Activated effector memory CD4-positive, alpha-beta T cell treated with Interleukin-2 at 50 U/mL for 16 hours (primary cell): ENCODE measurements around the gene TPTE2.
"Not testable (repeated sequence)": the region's sequence is repeated elsewhere in the genome, so short reads cannot be mapped to it uniquely, and the experiment has no call there.

Source experiments
- DNase-seq: peaks from one replicate; pipeline ENCODE4 v3.0.0-alpha.2; 2020

Gene TPTE2

DNA sequence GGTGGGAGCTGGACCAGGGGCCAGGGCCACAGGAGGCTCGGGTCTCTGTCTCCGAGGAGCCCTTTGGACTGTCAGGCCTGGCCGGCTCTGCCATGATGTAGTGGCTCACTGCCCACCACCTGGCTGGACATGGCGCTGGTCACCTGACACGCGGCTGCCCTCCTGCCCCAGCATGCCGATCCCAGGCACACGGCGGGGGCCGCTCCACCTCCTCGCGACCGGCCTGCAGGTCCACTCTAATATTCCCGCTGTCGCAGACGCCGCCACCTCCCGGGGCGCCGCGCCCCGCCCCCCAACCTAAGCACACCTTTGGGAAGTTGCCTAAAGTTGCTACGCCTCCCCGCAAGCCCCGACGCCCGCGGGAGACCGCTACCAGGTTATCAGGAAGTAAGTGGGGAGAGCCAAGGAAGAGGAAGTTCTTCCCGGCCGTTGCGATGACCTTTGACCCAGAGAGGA lies at the start of gene TPTE2:
Gene TPTE2, minus strand, starts transcription at position 406 of the 456 bp plus-strand sequence. CDS start 58,298 bp downstream, outside the sequence.
- not testable (repeated sequence) for DNase-seq

DNA sequence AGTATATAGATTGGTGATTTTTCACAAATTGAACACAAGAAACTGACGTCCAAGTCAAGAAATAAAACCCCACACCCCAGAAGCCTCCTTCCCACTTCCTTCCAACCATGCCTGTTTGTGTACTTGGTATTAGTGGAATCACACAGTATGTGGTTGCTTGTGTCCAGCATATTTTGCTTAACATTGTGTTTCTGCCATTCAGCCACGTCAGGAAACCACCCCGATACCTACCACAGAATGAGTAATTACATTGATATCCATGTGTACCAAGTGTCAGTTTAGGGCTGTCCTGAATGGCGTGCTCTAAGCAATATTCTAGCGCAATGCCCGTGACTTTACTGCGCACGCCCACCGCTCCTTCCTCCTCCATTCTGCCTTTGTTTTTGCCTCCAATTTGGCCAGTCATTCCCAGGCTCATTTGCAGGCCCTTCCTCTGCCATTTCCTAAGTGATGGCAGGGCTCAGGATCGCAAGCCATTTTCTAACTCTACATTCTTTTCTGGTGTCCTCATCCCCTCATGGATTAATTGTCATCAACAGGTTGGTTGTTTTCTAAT lies 46.3 kb upstream of the TPTE2 start:
- no peak for DNase-seq

- DNase-seq, result no peak
Observed at GRCh38 chr13:19606737-19607136, 45.4 kb upstream of the TPTE2 start.

GRCh38 chr13:19606152-19606551 lies 44.8 kb upstream of the TPTE2 start:
- DNase-seq, result no peak

DNA sequence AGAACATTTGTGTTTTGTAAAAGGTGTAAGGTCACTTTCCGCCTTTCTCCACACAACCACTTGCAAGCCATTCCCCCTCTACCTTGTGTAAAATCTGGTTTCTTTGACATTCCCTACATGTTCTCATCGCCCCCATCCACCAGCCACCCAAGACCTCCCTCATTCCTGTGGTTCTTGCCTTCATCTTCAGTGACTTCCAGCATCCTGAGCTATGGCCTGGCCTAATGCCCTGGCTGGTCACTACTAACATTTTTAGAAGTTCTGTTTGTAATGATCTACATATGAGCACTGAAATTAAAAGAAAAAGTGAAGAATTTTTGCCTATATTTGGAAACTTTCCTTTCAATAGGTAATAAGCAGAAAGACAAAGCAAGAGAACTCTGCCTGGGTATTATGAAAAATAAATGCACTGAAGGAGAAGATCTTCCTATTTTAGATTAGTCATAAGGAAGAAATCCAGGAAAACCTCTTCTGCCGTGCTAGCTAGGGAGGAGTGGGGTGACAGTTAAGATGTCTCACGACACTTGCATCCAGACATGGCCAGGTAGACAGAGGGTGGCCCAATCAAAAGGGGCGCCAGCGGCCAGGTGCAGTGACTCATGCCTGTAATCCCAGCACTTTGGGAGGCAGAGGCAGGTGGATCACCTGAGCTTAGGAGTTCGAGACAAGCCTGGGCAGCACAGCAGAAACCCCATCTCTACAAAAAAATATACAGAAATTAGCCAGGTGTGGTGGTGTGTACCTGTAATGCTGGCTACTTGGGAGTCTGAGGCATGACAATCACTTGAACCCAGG lies 44.0 kb upstream of the TPTE2 start:
- DNase-seq, result no peak

DNA sequence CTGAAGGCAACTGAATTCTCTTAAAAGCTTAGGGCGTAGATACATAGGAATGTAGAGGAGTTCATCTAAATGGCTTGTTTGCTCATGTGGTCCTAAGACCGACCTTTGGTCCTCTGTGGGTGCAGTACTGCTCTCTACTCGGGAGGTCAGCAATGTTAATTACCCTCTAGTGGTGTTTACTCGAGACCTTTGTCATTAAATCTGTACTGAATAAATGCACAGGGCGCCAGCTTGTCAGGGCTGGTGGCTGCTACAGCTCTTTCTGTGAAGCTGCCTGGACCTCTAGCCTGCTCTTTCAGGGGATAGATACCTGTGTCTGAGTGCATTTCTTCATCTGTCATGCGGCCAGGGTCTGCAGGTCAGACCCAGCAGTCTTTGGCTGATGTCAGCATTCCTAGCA lies 43.0 kb upstream of the TPTE2 start:
- no peak for DNase-seq

DNA sequence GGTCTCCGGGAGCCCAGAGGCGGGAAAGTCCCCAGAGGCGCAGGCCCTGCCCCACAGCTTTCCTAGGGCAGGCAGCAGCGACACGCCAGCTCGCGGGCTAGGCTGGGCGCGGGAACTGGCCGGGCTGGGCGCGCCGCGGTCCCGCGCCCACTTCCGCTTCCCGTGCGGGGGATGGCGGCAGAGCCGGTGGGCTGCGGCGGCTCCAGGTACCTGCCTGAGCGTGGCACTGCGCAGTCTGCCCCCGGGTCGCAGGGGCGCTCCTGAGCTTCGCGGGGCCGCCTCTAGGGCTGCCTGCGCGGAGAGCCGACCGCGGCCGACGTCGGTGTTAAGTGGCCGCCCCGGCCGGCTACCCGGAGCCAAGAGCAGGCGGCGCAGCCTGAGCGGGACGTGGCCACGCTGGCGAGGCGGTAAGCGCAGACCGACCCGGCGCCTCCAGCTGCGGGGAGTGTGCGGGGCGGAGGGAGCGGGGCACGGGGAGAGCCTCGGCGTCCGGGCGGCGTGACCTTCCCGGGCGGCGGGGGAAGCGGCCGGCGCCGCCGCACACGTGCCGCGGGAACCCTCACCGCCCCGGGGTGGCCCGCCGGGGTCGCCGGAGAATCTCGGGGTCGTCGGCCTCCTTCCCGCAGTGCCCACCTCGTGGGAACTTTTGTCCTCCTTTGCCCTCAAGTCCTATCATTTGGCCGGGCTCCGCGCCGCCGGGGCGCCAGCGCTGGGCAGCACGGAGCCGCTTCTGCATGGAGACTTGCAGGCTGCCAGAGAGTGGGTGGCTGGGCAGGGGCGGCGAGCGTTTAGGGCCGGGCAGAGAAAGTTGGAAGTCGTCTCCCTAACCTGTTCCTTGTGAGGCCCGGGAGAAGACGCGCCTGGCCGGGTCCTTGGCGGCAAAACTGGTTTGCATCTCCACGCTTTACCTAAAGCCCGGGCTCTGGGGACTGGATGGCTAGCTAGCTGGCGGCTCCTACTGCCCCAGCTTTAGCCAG lies 40.7 kb upstream of the TPTE2 start:
- DNase-seq, result no peak

DNA sequence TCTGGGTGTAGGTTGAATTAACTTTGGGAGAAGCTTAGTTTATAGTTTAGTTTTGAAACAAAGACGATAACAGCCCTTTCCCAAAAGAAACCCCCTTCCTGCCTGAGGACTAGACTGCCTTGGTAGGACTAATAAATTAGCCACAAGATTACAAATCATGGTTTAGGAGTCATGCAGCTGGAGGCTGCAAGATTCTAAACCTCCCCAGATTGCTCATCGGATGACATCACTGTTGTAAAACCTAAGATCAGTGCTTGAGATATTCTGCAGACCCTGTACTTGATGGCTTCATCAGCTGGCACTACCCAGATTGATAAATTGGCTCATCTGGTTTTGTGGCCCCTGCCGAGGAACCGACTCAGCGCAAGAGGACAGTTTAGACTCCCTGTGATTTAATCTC lies 36.2 kb upstream of the TPTE2 start:
- DNase-seq, result no peak

- DNase-seq, result no peak
Observed at GRCh38 chr13:19596960-19597361, 35.6 kb upstream of the TPTE2 start.

DNA sequence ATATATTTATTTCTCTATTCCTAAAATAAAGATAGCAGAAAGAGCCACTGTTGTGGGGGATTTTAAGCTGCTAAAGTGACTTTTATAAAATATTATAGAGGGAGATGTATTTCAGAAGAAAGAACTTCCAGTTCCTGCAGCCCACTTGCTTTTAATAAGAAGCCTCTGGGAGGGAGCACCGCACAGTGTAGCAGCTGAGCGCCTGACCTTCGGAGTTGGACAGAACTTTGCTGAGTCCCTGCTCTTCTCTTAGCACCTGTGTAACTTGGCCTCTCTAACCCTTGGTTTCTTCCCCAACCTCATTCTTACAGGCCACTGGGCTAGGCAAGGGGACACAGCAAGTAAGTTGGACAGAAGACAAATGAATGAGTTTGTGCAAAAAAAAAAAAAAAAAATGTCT lies 34.8 kb upstream of the TPTE2 start:
- no peak for DNase-seq

- no peak for DNase-seq
Observed at GRCh38 chr13:19592657-19593180, 31.4 kb upstream of the TPTE2 start.

DNA sequence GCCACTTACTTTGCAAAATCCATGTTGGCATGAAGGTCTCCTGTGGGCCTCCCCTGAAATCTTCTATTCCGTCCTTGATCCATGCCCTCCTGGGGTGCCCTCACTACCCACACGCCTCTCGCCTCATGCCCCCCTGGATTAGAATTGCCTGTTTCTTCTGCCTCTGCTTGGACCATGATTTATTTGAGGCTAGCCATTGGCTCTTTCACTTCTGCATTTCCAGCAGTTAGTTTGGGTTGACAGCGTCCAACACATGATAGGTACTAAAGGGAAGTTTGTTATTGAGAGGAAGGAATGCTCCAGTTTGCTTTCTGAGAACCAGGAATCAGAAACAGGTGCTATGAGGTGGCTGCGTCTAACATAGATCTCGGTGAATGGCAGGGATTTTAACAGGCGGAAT lies 30.5 kb upstream of the TPTE2 start:
- DNase-seq, result no peak

DNA sequence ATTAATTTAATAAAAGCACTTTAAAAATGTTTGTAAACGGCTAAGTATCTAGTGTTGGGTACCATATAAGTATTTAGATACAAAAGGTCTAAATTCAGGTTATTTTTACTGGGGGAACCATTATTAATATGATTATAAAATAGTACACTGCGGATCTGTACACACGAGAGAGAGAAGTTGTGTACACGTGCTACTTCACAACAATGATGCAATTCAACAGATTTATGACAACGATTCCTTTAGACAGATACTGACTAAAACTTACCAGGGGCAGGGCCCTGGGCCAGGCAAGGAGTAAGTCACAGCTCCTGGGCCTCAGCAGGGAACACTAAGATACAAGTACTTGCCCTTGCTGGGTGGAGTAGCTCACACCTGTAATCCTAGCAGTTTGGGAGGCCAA lies 29.1 kb upstream of the TPTE2 start:
- DNase-seq, result no peak

GRCh38 chr13:19589312-19589711 lies 28.0 kb upstream of the TPTE2 start:
- DNase-seq, result no peak

DNA sequence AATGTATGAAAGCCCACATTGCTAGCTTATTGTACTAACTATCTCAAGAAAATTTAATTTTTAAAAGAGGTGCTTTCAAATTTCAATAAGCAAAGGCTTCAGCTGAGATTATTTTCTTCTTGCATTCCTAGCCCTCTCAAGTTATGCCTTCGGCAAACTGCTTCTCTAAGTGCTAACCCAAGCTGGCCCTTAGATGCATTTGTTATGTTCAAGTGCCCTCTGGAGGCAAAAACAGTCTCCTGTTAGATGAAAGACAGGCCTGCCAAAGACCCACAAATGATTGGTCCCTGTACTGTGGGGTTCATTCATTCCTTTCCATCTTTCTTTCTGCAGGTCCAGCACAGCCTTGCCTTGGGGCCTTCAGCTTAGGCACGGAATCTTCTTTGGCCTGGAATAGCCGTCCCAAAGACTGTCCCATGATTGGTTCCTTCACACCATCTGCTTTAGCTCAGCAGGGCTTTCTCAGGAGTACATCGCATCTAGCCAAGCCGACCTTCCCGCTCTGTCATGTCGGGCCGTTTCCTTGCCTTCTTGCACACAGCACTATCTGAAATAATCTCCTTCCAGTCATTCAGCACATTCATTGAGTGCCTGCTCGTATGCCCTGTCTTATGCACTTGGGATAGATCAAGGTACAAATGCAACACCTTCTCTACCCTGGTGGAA lies 26.4 kb upstream of the TPTE2 start:
- DNase-seq, result no peak

GRCh38 chr13:19586904-19587634 lies 25.7 kb upstream of the TPTE2 start:
- peak; percentile 71 for DNase-seq

GRCh38 chr13:19581675-19582074 lies 20.3 kb upstream of the TPTE2 start:
- no peak for DNase-seq

GRCh38 chr13:19575230-19575629 lies 13.9 kb upstream of the TPTE2 start:
- DNase-seq, result no peak

GRCh38 chr13:19573120-19573716 lies 11.9 kb upstream of the TPTE2 start:
- DNase-seq, result no peak

DNA sequence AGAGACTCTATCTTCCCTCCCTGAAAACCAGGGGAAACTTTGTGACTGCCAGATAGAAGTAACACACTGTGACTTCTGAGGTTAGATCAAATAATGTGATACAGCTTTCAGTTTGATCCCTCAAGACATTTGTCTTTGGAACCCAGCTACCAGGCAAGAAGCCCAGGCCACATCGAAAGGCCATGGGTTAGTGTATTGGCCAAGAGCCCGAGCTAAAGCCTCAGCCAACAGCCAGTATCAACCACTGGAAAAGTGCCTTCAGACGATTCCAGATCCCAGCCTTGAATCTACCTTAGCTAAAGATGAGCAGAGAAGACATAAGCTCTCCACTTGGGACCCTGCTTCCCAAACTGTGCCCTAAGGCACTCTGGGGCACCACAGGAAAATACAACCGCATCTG lies 10.9 kb upstream of the TPTE2 start:
- DNase-seq, result no peak

DNA sequence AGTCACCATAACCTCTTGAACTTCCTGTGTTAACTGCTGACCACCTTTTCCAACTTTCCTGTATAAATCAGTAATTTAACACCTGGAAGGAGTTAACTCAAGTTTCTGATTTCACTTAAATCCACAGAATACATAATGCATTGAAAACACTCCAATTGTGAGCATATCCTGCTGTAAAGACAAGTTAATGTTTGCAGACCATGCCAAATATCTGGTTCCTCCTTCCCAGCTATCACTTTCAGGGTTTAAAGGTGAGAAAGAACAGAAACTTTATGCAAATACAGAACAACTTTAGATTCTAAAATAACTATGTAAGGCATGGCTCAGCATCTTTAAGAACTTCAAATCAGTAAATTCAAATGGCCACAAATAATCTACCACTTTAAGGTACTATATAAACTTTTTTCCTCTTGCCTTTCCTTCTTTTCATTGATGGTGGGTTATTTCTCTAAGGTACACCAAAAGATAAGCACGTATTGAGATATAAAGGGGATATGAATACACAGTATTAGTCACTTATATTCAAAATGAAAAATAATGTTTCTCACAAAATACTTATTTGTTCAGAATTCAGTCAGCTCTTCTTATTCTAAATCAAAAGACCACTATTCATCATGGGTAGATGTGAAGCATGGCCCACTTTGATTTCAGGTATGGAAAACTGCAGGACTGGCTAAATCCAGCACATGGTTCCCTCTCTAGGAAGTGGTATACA lies 6.6 kb upstream of the TPTE2 start:
- DNase-seq, result no peak
